GM18870 (cell line): Measurements from ENCODE around the gene B4GALNT4.
"Not testable (repeated sequence)": the region's sequence is repeated elsewhere in the genome, so short reads cannot be mapped to it uniquely, and the experiment has no call there.

ENCODE experiments used
- ATAC-seq: cut with Tn5 transposase; IDR thresholded peaks from one replicate; pipeline ENCODE4 v1.9.1; 2021; ENCODE audit warnings: moderate library complexity; ENCODE audit not compliant: unreplicated experiment

B4GALNT4 gene

GRCh38 chr11:334264-334994 is 34.9 kb upstream of the B4GALNT4 start:
- no peak for ATAC-seq

GRCh38 chr11:335779-336658 is 33.3 kb upstream of the B4GALNT4 start:
- no peak for ATAC-seq

GRCh38 chr11:336659-337198 is 32.6 kb upstream of the B4GALNT4 start:
- no peak for ATAC-seq

- no peak for ATAC-seq
These were observed 31.6 kb upstream of the B4GALNT4 start for GRCh38 chr11:337711-338110.

- no peak for ATAC-seq
These were observed 29.3 kb upstream of the B4GALNT4 start for GRCh38 chr11:339963-340362.

GRCh38 chr11:340539-341512 is 28.5 kb upstream of the B4GALNT4 start:
- no peak for ATAC-seq

- no peak for ATAC-seq
These were observed 27.0 kb upstream of the B4GALNT4 start for GRCh38 chr11:342328-342727.

GRCh38 chr11:344836-345578 is 24.3 kb upstream of the B4GALNT4 start:
- no peak for ATAC-seq

GRCh38 chr11:346529-346928 is 22.8 kb upstream of the B4GALNT4 start:
- ATAC-seq: no peak

GRCh38 chr11:349270-349954 is 19.9 kb upstream of the B4GALNT4 start:
- not testable (repeated sequence) for ATAC-seq

GRCh38 chr11:350033-350722 is 19.1 kb upstream of the B4GALNT4 start:
- ATAC-seq: not testable (repeated sequence)

GRCh38 chr11:350723-351255 is 18.5 kb upstream of the B4GALNT4 start:
- no peak for ATAC-seq

GRCh38 chr11:351411-351810 is 17.9 kb upstream of the B4GALNT4 start:
- no peak for ATAC-seq

- ATAC-seq: no peak
These were observed 16.8 kb upstream of the B4GALNT4 start for GRCh38 chr11:352456-353031.

GRCh38 chr11:353179-353873 is 16.0 kb upstream of the B4GALNT4 start:
- ATAC-seq: no peak

- no peak for ATAC-seq
These were observed 13.5 kb upstream of the B4GALNT4 start for GRCh38 chr11:355581-356458.

GRCh38 chr11:356610-357009 is 12.7 kb upstream of the B4GALNT4 start:
- no peak for ATAC-seq
